ENCODE results near the gene MBOAT1.

GRCh38 chr6:20252311-20252710 is 40.0 kb upstream of the MBOAT1 start:
- TF ChIP-seq CREB1 (IDR thresholded peaks at IDR 0.05; ENCODE audit: low read depth) (no peak), YY1 (IDR thresholded peaks at IDR 0.05; ENCODE audit: low read depth) (no peak), REST (IDR thresholded peaks at IDR 0.05; ENCODE audit: low read depth) (no peak), TCF12 (IDR thresholded peaks at IDR 0.05; ENCODE audit: low read depth) (no peak)
- TF ChIP-seq, protein P1, sequence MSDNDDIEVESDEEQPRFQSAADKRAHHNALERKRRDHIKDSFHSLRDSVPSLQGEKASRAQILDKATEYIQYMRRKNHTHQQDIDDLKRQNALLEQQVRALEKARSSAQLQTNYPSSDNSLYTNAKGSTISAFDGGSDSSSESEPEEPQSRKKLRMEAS (IDR thresholded peaks at IDR 0.05): no peak
